Adrenal gland (tissue), 19 donors: ENCODE measurements around the gene SLC27A5. TPM values are rescaled to one million over a fixed set of nuclear protein-coding genes. Genes with fewer than 3 reads are reported as not detected.

Source experiments
- DNase-seq, 7 donors: peaks; one replicate each; pipeline ENCODE4 v3.0.0-alpha.2; 2019 to 2020
- H3K27ac ChIP-seq, 5 donors: fragments of 200-600 bp; sonication (generic) in 4 of 5; 1 replicate in 3 of 5; 2 replicates in 2 of 5; pipeline versions ENCODE4 v1.5.1 to v1.8.0; 2016 to 2020; ENCODE audit warnings: mild to moderate bottlenecking in 1 of 5
- H3K27me3 ChIP-seq: fragments of 200-600 bp; 2 replicates; pipeline ENCODE4 v1.8.0; 2021
- H3K36me3 ChIP-seq, 2 donors: fragments of 200-600 bp; replicated peaks in 1 of 2; 1 replicate in 1 of 2; 2 replicates in 1 of 2; pipeline versions ENCODE4 v1.5.1 to v1.8.0; 2018 to 2022
- H3K4me1 ChIP-seq, 2 donors: fragments of 200-600 bp; replicated peaks in 1 of 2; 1 replicate in 1 of 2; 2 replicates in 1 of 2; pipeline versions ENCODE4 v1.5.1 to v1.8.0; 2018 to 2021
- H3K4me3 ChIP-seq, 4 donors: fragments of 200-600 bp; sonication (generic) in 3 of 4; one replicate each; pipeline ENCODE4 v1.5.1; 2016 to 2018
- H3K9me3 ChIP-seq, 3 donors: fragments of 200-600 bp; sonication (generic) in 1 of 3; replicated peaks in 1 of 3; 1 replicate in 2 of 3; 2 replicates in 1 of 3; pipeline versions ENCODE4 v1.5.1 to v1.8.0; 2016 to 2021
- POLR2A ChIP-seq, 2 donors: fragments of 450-650 bp; IDR thresholded peaks; one replicate each; pipeline ENCODE4 v1.6.1; 2017; ENCODE audit warnings: antibody characterized with exemption in 2 of 2, mild to moderate bottlenecking in 2 of 2, moderate library complexity in 1 of 2
- WGBS, 4 donors: extraction: QIAGEN DNeasy Blood & Tissue Kit in 2 of 4; methylation state at CpG; one replicate each; pipeline versions ENCODE4 v1.1.5 to v1.1.7; 2013 to 2017; 5-methylcytosine and 5-hydroxymethylcytosine counted together
- intact Hi-C, 2 donors: fragments of 100-400 bp; cut with DNase I; formaldehyde crosslinking; loops; one replicate each; pipeline versions ENCODE4 v1.14.1 to v1.15.0; 2022 to 2023
- long read RNA-seq, 10 donors: library from polyadenylated mRNA in 3 of 10; unstranded in 2 of 10; stranded (forward) in 1 of 10; transcript quantifications; one replicate each; pipeline ENCODE4 v2.0.0 and lab custom pipeline, GENCODE V29; 2021 to 2026
- polyA plus RNA-seq, 3 donors: library from polyadenylated mRNA; stranded (reverse); fragments of 200-250 nt in 2 of 3; fragments of 350-450 nt in 1 of 3; fragmentation: Illumina TruSeq in 1 of 3; extraction: RNeasy Lipid Tissue Mini Kit (QIAGEN cat#74804) in 1 of 3; gene quantifications; one replicate each; pipeline ENCODE4 v1.2.3, GENCODE V29; 2013 to 2014
- total RNA-seq, 9 donors: library from RNA; depleted of rRNA in 4 of 9; stranded (reverse); fragments of >200 nt in 4 of 9; fragments of 120-200 nt in 1 of 9; fragmentation: NEBNext Ultra II Directional in 1 of 9; extraction: Animal tissue kit (Norgen Biotek cat#: 25700) in 1 of 9; gene quantifications; one replicate each; pipeline versions ENCODE4 v1.1.0 to v1.2.4, GENCODE V29; 2013 to 2023
- TF ChIP-seq, protein P1 (sequence below), 6 experiments: fragments of 450-650 bp in 4 of 6; fragments of 200-600 bp in 2 of 6; sonication (generic) in 1 of 6; IDR thresholded peaks; 1 replicate in 5 of 6; 2 replicates in 1 of 6; pipeline versions ENCODE4 v1.5.1 to v1.8.0; 2016 to 2021; ENCODE audit warnings: antibody characterized with exemption in 6 of 6, mild to moderate bottlenecking in 2 of 6, moderate library complexity in 1 of 6
- donor health status: healthy with polysubstance abuse.
- donor health status: Bipolar disorder and iron deficiency.
- donor health status: DM: yes; HTN: yes; CAD: no.
- donor health status: DM: no; HTN: no; CAD: no.
- donor health status: DM: no; HTN: no; CAD: no.
- donor health status: DM: yes; HTN: yes; CAD: no.

SLC27A5 gene, protein sequence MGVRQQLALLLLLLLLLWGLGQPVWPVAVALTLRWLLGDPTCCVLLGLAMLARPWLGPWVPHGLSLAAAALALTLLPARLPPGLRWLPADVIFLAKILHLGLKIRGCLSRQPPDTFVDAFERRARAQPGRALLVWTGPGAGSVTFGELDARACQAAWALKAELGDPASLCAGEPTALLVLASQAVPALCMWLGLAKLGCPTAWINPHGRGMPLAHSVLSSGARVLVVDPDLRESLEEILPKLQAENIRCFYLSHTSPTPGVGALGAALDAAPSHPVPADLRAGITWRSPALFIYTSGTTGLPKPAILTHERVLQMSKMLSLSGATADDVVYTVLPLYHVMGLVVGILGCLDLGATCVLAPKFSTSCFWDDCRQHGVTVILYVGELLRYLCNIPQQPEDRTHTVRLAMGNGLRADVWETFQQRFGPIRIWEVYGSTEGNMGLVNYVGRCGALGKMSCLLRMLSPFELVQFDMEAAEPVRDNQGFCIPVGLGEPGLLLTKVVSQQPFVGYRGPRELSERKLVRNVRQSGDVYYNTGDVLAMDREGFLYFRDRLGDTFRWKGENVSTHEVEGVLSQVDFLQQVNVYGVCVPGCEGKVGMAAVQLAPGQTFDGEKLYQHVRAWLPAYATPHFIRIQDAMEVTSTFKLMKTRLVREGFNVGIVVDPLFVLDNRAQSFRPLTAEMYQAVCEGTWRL
- total RNA-seq (10 to 100 TPM in 3 of 9 donors, 1 to 10 TPM in 6; 3.8 to 17.1 (median 9.1) TPM), polyA plus RNA-seq (10 to 100 TPM in 2 of 3 donors, 1 to 10 TPM in 1; 5.9 to 18.3 (median 17.5) TPM)
- long read RNA-seq, donor 1, full-length matches to known transcripts = 12 of 12 reads
- long read RNA-seq, donor 1, partial matches to known transcripts = 0 of 12 reads
- long read RNA-seq, donor 1, other reads (novel, unspliced or antisense) = 0 of 12 reads
- long read RNA-seq, donor 2, full-length matches to known transcripts = 7 of 7 reads
- long read RNA-seq, donor 2, partial matches to known transcripts = 0 of 7 reads
- long read RNA-seq, donor 2, other reads (novel, unspliced or antisense) = 0 of 7 reads
- long read RNA-seq, donor 3, full-length matches to known transcripts = 7 of 7 reads
- long read RNA-seq, donor 3, partial matches to known transcripts = 0 of 7 reads
- long read RNA-seq, donor 3, other reads (novel, unspliced or antisense) = 0 of 7 reads
- long read RNA-seq, donor 4, transcript SLC27A5-204 (3 exons, 643 nt) = major isoform, 9 of 11 reads
- long read RNA-seq, donor 4, partial matches to known transcripts = 0 of 11 reads
- long read RNA-seq, donor 4, other reads (novel, unspliced or antisense) = 1 of 11 reads
- long read RNA-seq, donor 5, transcript SLC27A5-204 (3 exons, 643 nt) = major isoform, 7 of 7 reads
- long read RNA-seq, donor 5, partial matches to known transcripts = 0 of 7 reads
- long read RNA-seq, donor 5, other reads (novel, unspliced or antisense) = 0 of 7 reads
- long read RNA-seq, donor 6, transcript SLC27A5-204 (3 exons, 643 nt) = major isoform, 9 of 12 reads
- long read RNA-seq, donor 6, partial matches to known transcripts = 0 of 12 reads
- long read RNA-seq, donor 6, other reads (novel, unspliced or antisense) = 1 of 12 reads
- long read RNA-seq, donor 7, full-length matches to known transcripts = 3 of 3 reads
- long read RNA-seq, donor 7, partial matches to known transcripts = 0 of 3 reads
- long read RNA-seq, donor 7, other reads (novel, unspliced or antisense) = 0 of 3 reads
- long read RNA-seq, donor 8, full-length matches to known transcripts = 15 of 252 reads
- long read RNA-seq, donor 8, partial matches to known transcripts = 203 of 252 reads
- long read RNA-seq, donor 8, other reads (novel, unspliced or antisense) = 34 of 252 reads
- long read RNA-seq, donor 9, full-length matches to known transcripts = 2 of 2 reads
- long read RNA-seq, donor 9, partial matches to known transcripts = 0 of 2 reads
- long read RNA-seq, donor 9, other reads (novel, unspliced or antisense) = 0 of 2 reads
- long read RNA-seq, donor 10, partial matches to known transcripts = 0 of 5 reads
- long read RNA-seq, donor 10, other reads (novel, unspliced or antisense) = 0 of 5 reads

DNA sequence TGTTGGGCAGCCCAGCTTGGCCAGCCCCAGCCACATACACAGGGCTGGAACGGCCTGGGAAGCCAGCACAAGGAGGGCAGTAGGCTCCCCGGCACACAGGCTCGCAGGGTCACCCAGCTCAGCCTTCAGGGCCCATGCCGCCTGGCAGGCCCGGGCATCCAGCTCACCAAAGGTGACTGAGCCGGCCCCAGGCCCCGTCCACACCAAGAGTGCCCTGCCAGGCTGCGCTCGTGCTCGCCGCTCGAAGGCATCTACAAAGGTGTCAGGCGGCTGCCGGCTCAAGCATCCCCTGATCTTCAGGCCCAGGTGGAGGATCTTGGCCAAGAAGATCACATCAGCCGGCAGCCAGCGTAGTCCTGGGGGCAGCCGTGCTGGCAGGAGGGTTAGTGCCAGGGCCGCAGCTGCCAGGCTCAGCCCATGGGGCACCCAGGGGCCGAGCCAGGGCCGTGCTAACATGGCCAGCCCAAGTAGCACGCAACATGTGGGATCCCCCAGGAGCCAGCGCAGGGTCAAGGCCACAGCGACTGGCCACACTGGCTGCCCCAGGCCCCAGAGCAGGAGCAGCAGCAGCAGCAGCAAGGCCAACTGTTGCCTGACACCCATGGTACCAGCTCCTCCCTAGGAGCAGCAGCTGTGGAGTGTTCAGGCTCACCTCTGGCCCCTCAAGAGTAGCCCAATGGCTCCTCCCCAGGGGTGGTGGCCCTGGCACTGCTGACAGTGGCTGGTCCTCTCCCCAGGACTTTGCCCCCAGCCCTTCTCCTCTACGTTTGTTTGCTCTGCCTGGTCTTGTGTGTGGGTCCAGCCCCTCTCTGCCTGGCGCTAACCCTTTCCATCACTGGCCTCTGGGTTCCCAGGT is at the start of gene SLC27A5:
Gene SLC27A5 (minus strand): TSS at position 640 of the 856 bp plus-strand sequence. CDS start 37 bp downstream, at position 603.
- Histone ChIP-seq H3K4me3 (no peak within 1 kb of the TSS), H3K9me3 (no peaks in the 10 kb centered on the region), H3K27ac (no peak within 1 kb of the TSS), H3K27me3 (no peaks in the 10 kb centered on the region), H3K36me3 (peaks cover 0 to 9% of the 10 kb centered on the region in 2 donors), H3K4me1 (peaks cover 9 to 13% of the 10 kb centered on the region in 2 donors)
- DNase-seq = peak in 2 of 7 donors; percentile 23 to 24
- TF ChIP-seq, protein P1, sequence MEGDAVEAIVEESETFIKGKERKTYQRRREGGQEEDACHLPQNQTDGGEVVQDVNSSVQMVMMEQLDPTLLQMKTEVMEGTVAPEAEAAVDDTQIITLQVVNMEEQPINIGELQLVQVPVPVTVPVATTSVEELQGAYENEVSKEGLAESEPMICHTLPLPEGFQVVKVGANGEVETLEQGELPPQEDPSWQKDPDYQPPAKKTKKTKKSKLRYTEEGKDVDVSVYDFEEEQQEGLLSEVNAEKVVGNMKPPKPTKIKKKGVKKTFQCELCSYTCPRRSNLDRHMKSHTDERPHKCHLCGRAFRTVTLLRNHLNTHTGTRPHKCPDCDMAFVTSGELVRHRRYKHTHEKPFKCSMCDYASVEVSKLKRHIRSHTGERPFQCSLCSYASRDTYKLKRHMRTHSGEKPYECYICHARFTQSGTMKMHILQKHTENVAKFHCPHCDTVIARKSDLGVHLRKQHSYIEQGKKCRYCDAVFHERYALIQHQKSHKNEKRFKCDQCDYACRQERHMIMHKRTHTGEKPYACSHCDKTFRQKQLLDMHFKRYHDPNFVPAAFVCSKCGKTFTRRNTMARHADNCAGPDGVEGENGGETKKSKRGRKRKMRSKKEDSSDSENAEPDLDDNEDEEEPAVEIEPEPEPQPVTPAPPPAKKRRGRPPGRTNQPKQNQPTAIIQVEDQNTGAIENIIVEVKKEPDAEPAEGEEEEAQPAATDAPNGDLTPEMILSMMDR (IDR thresholded peaks at IDR 0.05) = no peak
- TF ChIP-seq POLR2A (IDR thresholded peaks at IDR 0.05) = no peak
- 75 to 82% (median 80%) methylated on average over 8 to 25 of the region's 25 CpGs for WGBS, 4 donors
- intact Hi-C loops = no loop called here

DNA sequence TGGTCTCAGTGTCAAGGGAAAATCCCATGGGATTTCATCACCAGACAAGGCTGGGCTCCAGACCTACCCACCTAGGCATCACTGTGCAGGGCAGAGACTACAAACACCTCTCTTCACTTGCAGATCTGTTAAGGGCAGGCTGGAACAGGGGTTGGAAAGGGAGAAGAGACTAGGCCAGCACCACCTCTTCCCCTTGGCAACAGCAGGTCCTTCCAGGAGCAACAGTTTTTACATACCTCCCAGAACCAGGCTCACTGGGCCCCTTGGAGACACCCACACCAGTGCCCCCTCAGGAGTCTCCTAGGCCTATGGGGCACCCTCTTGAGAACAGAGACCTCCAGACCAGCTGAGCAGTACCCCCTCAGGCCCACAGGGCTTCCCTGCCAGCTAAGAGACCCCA is 49.1 kb upstream of the SLC27A5 start:
- Histone ChIP-seq H3K27me3 (no peaks in the 10 kb centered on the region), H3K4me1 (peaks cover 30 to 53% of the 10 kb centered on the region in 2 donors), H3K4me3 (no peak overlapping the region), H3K36me3 (peaks cover 0 to 9% of the 10 kb centered on the region in 2 donors), H3K27ac (no peak overlapping the region), H3K9me3 (no peaks in the 10 kb centered on the region)
- intact Hi-C loops = no loop called here
- peak in 2 of 7 donors; percentile 21 to 56 for DNase-seq
- TF ChIP-seq, protein P1 (IDR thresholded peaks at IDR 0.05) = no peak
- TF ChIP-seq POLR2A (IDR thresholded peaks at IDR 0.05) = no peak
